Stimulated activated memory B cell treated with anti-CD40 and anti-IgM and Interleukin-4, amounts not matched to agents 10 μg/mL and 1 μg/mL and 100 μg/mL, for 72 hours (primary cell): ENCODE measurements around the gene DLGAP3.
"Not testable (repeated sequence)": the region's sequence is repeated elsewhere in the genome, so short reads cannot be mapped to it uniquely, and the experiment has no call there.

ENCODE experiments used
- ATAC-seq: fragments of 150-1000 bp; cut with Tn5 transposase; 2 replicates; pipeline ENCODE4 v1.10.0; 2021
- H3K27ac Mint-ChIP-seq: one replicate; pipeline ENCODE4 v1.8.0; 2022; ENCODE audit warnings: mild to moderate bottlenecking, mixed read lengths
- H3K27me3 Mint-ChIP-seq: one replicate; pipeline ENCODE4 v1.8.0; 2022; ENCODE audit warnings: mixed read lengths
- H3K36me3 Mint-ChIP-seq: one replicate; pipeline ENCODE4 v1.8.0; 2022; ENCODE audit warnings: mixed read lengths
- H3K4me1 Mint-ChIP-seq: one replicate; pipeline ENCODE4 v1.8.0; 2022; ENCODE audit warnings: mixed read lengths
- H3K4me3 Mint-ChIP-seq: one replicate; pipeline ENCODE4 v1.8.0; 2022; ENCODE audit warnings: mild to moderate bottlenecking, moderate library complexity, mixed read lengths
- H3K9me3 Mint-ChIP-seq: one replicate; pipeline ENCODE4 v1.8.0; 2022; ENCODE audit warnings: mixed read lengths

The DLGAP3 gene

DNA sequence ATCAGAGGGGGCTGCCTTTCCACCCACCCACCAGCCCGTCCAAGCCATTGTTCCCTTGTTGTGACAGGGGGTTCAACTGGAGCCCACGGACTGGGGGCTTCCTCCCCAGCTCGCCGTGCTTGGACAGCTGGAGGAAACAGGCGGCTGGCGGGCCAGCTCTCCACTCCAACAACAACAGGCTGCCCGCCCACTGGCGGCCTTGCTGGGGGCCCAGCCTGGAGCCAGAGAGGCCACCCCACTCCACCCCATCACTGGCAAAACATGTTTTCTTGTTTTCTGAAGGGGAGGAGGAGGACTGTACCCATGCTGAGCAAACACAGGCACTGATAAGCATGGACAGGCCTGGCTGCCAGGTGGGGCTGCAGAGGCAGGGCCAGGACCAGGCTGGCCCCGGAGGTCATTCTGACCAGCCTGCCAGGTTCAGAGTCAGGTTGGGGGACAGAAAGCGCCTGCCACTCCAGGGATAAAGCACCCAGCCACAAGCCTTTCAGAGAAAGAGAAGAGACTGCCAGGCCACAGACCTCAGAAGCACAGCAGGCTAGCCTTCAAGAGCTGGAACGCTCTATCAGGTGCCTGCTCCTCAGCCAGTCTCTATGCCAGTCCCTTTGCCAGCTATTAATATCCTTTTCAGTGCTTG, 103.9 kb downstream of the DLGAP3 start:
- Mint-ChIP-seq H3K27ac (no peak overlapping the region), H3K36me3 (peaks cover 5% of the 10 kb centered on the region), H3K4me1 (peaks cover 9% of the 10 kb centered on the region), H3K4me3 (no peak overlapping the region), H3K9me3 (peaks cover 3% of the 10 kb centered on the region), H3K27me3 (no peaks in the 10 kb centered on the region)
- peak; percentile 31 for ATAC-seq

DNA sequence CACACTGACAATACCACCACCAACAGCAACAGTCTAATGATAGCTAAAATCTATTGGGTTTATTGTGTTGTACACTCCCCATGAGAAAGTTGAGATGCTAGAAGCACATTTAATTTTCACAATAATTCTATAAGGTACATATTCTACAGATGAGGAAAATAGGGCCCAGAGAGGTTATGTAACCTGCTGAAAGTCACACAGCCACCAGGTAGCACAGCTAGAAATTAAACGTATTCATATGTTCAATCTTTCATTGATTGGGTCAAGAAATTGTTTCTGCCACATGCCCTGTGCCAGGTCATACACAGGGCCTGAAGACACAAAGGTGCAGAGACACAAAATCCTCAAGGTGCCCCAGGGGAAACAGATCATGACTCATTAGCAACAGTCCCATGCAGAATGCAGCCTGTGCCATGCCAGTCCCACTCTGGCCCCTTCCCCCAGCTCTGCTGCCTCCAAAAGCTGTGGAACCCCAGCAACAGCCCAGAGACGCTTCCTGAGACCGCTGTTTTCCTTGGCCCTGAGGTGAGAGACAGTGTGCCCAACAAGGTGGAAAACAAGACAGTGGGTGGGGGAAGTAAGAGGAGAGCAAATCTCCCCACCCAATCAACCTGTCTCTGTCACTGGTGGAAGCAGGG, 104.5 kb downstream of the DLGAP3 start:
- Mint-ChIP-seq H3K36me3 (peaks cover 5% of the 10 kb centered on the region), H3K27ac (no peak overlapping the region), H3K27me3 (no peaks in the 10 kb centered on the region), H3K9me3 (peaks cover 3% of the 10 kb centered on the region), H3K4me1 (peaks cover 9% of the 10 kb centered on the region), H3K4me3 (no peak overlapping the region)
- no peak for ATAC-seq

DNA sequence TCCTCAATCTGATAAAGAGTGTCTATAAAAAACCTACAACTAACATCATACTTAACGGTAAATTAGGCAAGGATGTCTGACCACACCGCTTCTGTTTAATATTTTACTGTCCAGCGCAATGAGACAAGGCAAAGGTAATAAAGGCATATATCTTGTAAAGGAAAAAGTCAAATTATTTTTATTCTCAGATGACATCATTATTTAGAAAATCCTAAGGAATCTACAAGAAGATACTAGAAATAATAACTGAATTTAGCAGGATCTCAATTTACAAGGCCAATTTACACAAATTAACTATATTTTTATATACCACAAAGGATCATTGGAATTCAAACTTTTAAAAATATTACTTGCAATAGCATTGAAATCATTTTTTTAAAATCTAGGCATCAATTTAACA, 107.2 kb downstream of the DLGAP3 start:
- peaks cover 5% of the 10 kb centered on the region for H3K36me3 Mint-ChIP-seq
- no peak for ATAC-seq
- H3K4me1 Mint-ChIP-seq = peaks cover 9% of the 10 kb centered on the region
- no peaks in the 10 kb centered on the region for H3K27me3 Mint-ChIP-seq
- no peak overlapping the region for H3K4me3 Mint-ChIP-seq
- no peak overlapping the region for H3K27ac Mint-ChIP-seq
- peaks cover 3% of the 10 kb centered on the region for H3K9me3 Mint-ChIP-seq

DNA sequence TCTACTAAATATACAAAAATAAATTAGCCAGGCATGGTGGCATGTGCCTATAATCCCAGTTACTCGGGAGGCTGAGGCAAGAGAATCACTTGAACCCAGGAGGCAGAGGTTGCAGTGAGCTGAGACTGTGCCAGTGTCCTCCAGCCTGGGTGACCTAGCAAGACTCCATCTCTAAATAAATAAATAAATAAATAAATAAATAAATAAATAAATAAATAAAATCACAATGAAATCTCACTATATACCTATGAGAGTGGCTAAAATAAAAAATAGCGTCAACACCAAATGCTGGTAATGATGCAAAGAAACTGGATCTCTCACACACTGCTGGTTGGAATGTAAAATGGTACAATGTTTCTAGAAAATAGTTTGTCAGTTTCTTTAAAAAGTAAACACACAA, 110.6 kb downstream of the DLGAP3 start:
- not testable (repeated sequence) for H3K9me3 Mint-ChIP-seq, H3K27me3 Mint-ChIP-seq

DNA sequence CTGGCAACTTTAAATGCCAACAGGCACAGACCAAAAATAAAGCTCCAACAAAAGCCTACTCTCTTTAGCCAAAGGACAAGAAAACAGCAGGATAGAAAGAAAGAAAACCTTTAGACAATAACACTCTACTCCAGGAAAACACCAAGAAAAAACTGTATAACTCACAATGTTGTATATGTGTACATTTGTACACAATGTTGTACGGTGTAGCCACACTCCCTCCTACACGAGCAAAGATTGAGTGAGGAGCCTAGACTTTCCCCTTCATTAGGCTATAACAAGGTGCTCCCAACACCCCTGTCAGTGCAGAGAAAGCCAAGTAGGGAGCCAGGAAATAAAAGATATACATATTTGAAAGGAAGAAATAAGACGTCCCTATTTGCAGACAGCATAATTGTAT, 112.7 kb downstream of the DLGAP3 start:
- H3K36me3 Mint-ChIP-seq = peaks cover 7% of the 10 kb centered on the region
- no peaks in the 10 kb centered on the region for H3K9me3 Mint-ChIP-seq
- no peak overlapping the region for H3K4me3 Mint-ChIP-seq
- peaks cover 5% of the 10 kb centered on the region for H3K4me1 Mint-ChIP-seq
- H3K27me3 Mint-ChIP-seq = no peaks in the 10 kb centered on the region
- ATAC-seq = no peak
- no peak overlapping the region for H3K27ac Mint-ChIP-seq

More for the DNA sequence above, 110.6 kb downstream of the DLGAP3 start:
- not testable (repeated sequence) for ATAC-seq, H3K4me1 Mint-ChIP-seq, H3K4me3 Mint-ChIP-seq, H3K36me3 Mint-ChIP-seq, H3K27ac Mint-ChIP-seq

DNA sequence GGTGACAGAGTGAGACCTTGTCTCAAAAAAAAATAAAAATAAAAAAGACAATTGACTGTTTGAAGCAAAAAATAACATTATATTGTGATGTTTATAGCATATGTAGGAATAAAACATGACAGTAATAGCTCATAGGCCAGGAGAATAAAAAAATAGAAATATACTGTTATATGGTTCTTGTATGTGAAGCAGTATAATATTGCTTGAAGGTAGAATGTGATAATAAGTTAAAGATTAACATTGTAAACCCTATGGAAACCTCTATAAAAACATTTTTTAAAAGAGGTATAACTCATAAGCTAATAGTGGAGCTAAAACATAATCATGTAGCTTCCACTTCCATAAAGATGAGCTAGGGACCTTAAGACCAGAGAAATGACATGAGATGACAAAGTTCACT, 113.1 kb downstream of the DLGAP3 start:
- Mint-ChIP-seq H3K4me1 (peaks cover under 1% of the 10 kb centered on the region), H3K4me3 (no peak overlapping the region), H3K27ac (no peak overlapping the region), H3K27me3 (no peaks in the 10 kb centered on the region), H3K9me3 (no peaks in the 10 kb centered on the region), H3K36me3 (peaks cover 7% of the 10 kb centered on the region)
- ATAC-seq = no peak
